Esophagus muscularis mucosa (tissue), 4 donors: ENCODE data around the gene NTPCR. TPM values are rescaled to one million over a fixed set of nuclear protein-coding genes. Genes with fewer than 3 reads are reported as not detected.

Experiments used
- DNase-seq: peaks from one replicate; pipeline ENCODE4 v3.0.0-alpha.2; 2017; ENCODE audit errors: extremely low spot score
- H3K27ac ChIP-seq, 4 donors: fragments of 200-600 bp; sonication (generic); replicated peaks in 1 of 4; 1 replicate in 3 of 4; 2 replicates in 1 of 4; pipeline ENCODE4 v1.5.1; 2016 to 2019; ENCODE audit warnings: mild to moderate bottlenecking in 1 of 4
- H3K27me3 ChIP-seq, 4 donors: fragments of 200-600 bp; sonication (generic); one replicate each; pipeline versions ENCODE4 v1.5.1 to v1.6.0; 2016 to 2019
- H3K36me3 ChIP-seq, 4 donors: fragments of 200-600 bp; sonication (generic); one replicate each; pipeline ENCODE4 v1.5.1; 2016 to 2019
- H3K4me1 ChIP-seq, 4 donors: fragments of 200-600 bp; sonication (generic); one replicate each; pipeline ENCODE4 v1.5.1; 2016 to 2019
- H3K4me3 ChIP-seq, 4 donors: fragments of 200-600 bp; sonication (generic); 1 replicate in 2 of 4; 2 replicates in 2 of 4; pipeline ENCODE4 v1.5.1; 2016 to 2019; ENCODE audit warnings: mild to moderate bottlenecking in 4 of 4, moderate library complexity in 1 of 4
- H3K9me3 ChIP-seq, 4 donors: fragments of 200-600 bp; sonication (generic); 1 replicate in 3 of 4; 2 replicates in 1 of 4; pipeline ENCODE4 v1.5.1; 2016 to 2019
- CTCF ChIP-seq, 3 experiments: fragments of 200-600 bp in 2 of 3; fragments of 450-650 bp in 1 of 3; sonication (generic) in 2 of 3; IDR thresholded peaks; one replicate each; pipeline ENCODE4 v1.5.1; 2017 to 2019; ENCODE audit warnings: antibody characterized with exemption in 3 of 3, mild to moderate bottlenecking in 2 of 3, moderate library complexity in 1 of 3
- EP300 ChIP-seq: sonication (generic); formaldehyde crosslinking; IDR thresholded peaks from one replicate; pipeline ENCODE4 v1.6.1; 2017; ENCODE audit warnings: antibody characterized with exemption
- POLR2A ChIP-seq: fragments of 450-650 bp; IDR thresholded peaks from one replicate; pipeline ENCODE4 v1.6.1; 2017; ENCODE audit warnings: antibody characterized with exemption, moderate library complexity, mild to moderate bottlenecking, low read depth
- POLR2AphosphoS5 ChIP-seq, 2 donors: sonication (generic); formaldehyde crosslinking; IDR thresholded peaks; one replicate each; pipeline ENCODE4 v1.6.1; 2017; ENCODE audit warnings: antibody characterized with exemption in 2 of 2
- WGBS: methylation state at CpG from one replicate; pipeline ENCODE4 v1.1.5; 2018; 5-methylcytosine and 5-hydroxymethylcytosine counted together
- intact Hi-C: fragments of 100-400 bp; cut with DNase I; formaldehyde crosslinking; loops from one replicate; pipeline ENCODE4 v1.15.1; 2023
- total RNA-seq, 4 donors: library from RNA; depleted of rRNA; stranded (reverse); fragments of >200 nt; gene quantifications; one replicate each; pipeline versions ENCODE4 v1.1.0 to v1.2.1, GENCODE V29; 2016

The NTPCR gene
- total RNA-seq, 4 donors from 2014 or later: 21.7 to 26.6 (median 24.6) TPM

GRCh38 chr1:233005703-233006102 is 55.3 kb downstream of the NTPCR start:
- no peak for DNase-seq
- Histone ChIP-seq H3K4me3 (no peak overlapping the region), H3K27me3 (no peaks in the 10 kb centered on the region), H3K4me1 (no peaks in the 10 kb centered on the region), H3K27ac (no peak overlapping the region), H3K9me3 (no peaks in the 10 kb centered on the region), H3K36me3 (peaks cover 0 to 1% (median 0%) of the 10 kb centered on the region in 4 donors)
- WGBS: 90% methylated on average over 8 of the region's 8 CpGs
- intact Hi-C loops: no loop called here
- no peak for TF ChIP-seq EP300
- TF ChIP-seq CTCF (IDR thresholded peaks at IDR 0.05): no peak
- TF ChIP-seq POLR2AphosphoS5 (IDR thresholded peaks at IDR 0.05): no peak
- no peak for TF ChIP-seq POLR2A

- no peaks in the 10 kb centered on the region for H3K9me3 ChIP-seq
- no peaks in the 10 kb centered on the region for H3K27me3 ChIP-seq
- DNase-seq: no peak
- intact Hi-C loops: no loop called here
- H3K27ac ChIP-seq: no peak overlapping the region
- H3K4me3 ChIP-seq: no peak overlapping the region
- 82% methylated on average over 6 of the region's 6 CpGs for WGBS
- TF ChIP-seq CTCF (IDR thresholded peaks at IDR 0.05) (no peak), POLR2AphosphoS5 (IDR thresholded peaks at IDR 0.05) (no peak), EP300 (no peak), POLR2A (no peak)
- no peaks in the 10 kb centered on the region for H3K4me1 ChIP-seq
- H3K36me3 ChIP-seq: no peaks in the 10 kb centered on the region
Measured at GRCh38 chr1:233006108-233006507, 55.7 kb downstream of the NTPCR start.

- WGBS: 100% methylated on average over 3 of the region's 3 CpGs
- Histone ChIP-seq H3K4me1 (no peaks in the 10 kb centered on the region), H3K27me3 (no peaks in the 10 kb centered on the region), H3K36me3 (no peaks in the 10 kb centered on the region), H3K27ac (no peak overlapping the region), H3K9me3 (no peaks in the 10 kb centered on the region), H3K4me3 (no peak overlapping the region)
- no peak for DNase-seq
- intact Hi-C loops: no loop called here
- TF ChIP-seq EP300 (no peak), POLR2AphosphoS5 (IDR thresholded peaks at IDR 0.05) (no peak), CTCF (IDR thresholded peaks at IDR 0.05) (no peak), POLR2A (no peak)
Measured at GRCh38 chr1:233006541-233006973, 56.1 kb downstream of the NTPCR start.

- no peak for DNase-seq
- intact Hi-C loops: no loop called here
- no peak overlapping the region for H3K4me3 ChIP-seq
- no peaks in the 10 kb centered on the region for H3K4me1 ChIP-seq
- H3K9me3 ChIP-seq: no peaks in the 10 kb centered on the region
- no peaks in the 10 kb centered on the region for H3K27me3 ChIP-seq
- no peak overlapping the region for H3K27ac ChIP-seq
- no peak for TF ChIP-seq POLR2A
- TF ChIP-seq EP300: no peak
- no peak for TF ChIP-seq CTCF (IDR thresholded peaks at IDR 0.05)
- no peak for TF ChIP-seq POLR2AphosphoS5 (IDR thresholded peaks at IDR 0.05)
- H3K36me3 ChIP-seq: peaks cover 0 to 8% (median 2%) of the 10 kb centered on the region in 4 donors
- WGBS: 80% methylated on average over 3 of the region's 3 CpGs
Measured at GRCh38 chr1:233010146-233010545, 59.7 kb downstream of the NTPCR start.

- intact Hi-C loops: no loop called here
- WGBS: 84% methylated on average over 1 of the region's 1 CpG
- H3K36me3 ChIP-seq: peaks cover 0 to 8% (median 2%) of the 10 kb centered on the region in 4 donors
- no peak for DNase-seq
- H3K27ac ChIP-seq: no peak overlapping the region
- H3K4me3 ChIP-seq: no peak overlapping the region
- H3K4me1 ChIP-seq: no peaks in the 10 kb centered on the region
- H3K9me3 ChIP-seq: no peaks in the 10 kb centered on the region
- TF ChIP-seq POLR2A: no peak
- TF ChIP-seq EP300: no peak
- no peaks in the 10 kb centered on the region for H3K27me3 ChIP-seq
Measured at GRCh38 chr1:233012021-233012420, 61.6 kb downstream of the NTPCR start.
